K562 (cell line): Measurements from ENCODE around the gene MATCAP1. TPM values are rescaled to one million over a fixed set of nuclear protein-coding genes. Genes with fewer than 3 reads are reported as not detected.

Experiments
- BDP1 ChIP-seq: IDR thresholded peaks from 3 replicates; pipeline ENCODE4 v1.6.1; 2011; ENCODE audit not compliant: insufficient read length, insufficient read depth
- CBFA2T3 ChIP-seq: fragments of 450-650 bp; IDR thresholded peaks from 2 replicates; pipeline ENCODE4 v1.6.1; 2017
- ETS2 ChIP-seq: IDR thresholded peaks from 2 replicates; pipeline ENCODE4 v1.6.1; 2016; ENCODE audit warnings: borderline replicate concordance, missing genetic modification characterization, mild to moderate bottlenecking, moderate library complexity, missing compliant biosample characterization; ENCODE audit not compliant: poor library complexity, severe bottlenecking
- ETV1 ChIP-seq: fragments of 450-650 bp; conservative IDR thresholded peaks from 2 replicates; pipeline ENCODE4 v1.6.1; 2016; ENCODE audit warnings: missing genetic modification characterization, control low read depth, low read depth, missing compliant biosample characterization
- FOXJ3 ChIP-seq: sonication (generic); formaldehyde crosslinking; IDR thresholded peaks from 2 replicates; pipeline ENCODE4 v1.4.0; 2020; ENCODE audit warnings: mild to moderate bottlenecking, missing genetic modification reagents
- GABPA ChIP-seq: fragments of 200-800 bp; sonication (Bioruptor generic); conservative IDR thresholded peaks from 2 replicates; pipeline ENCODE4 v1.6.1; 2016; ENCODE audit warnings: low read depth, missing genetic modification characterization, missing compliant biosample characterization
- IFI16 ChIP-seq: fragments of 250-450 bp; sonication (Bioruptor Pico); IDR thresholded peaks from 2 replicates; pipeline ENCODE4 v2.1.2; 2022; ENCODE audit warnings: mild to moderate bottlenecking, inconsistent platforms
- LCOR ChIP-seq: sonication (generic); formaldehyde crosslinking; IDR thresholded peaks from 2 replicates; pipeline ENCODE4 v1.8.0; 2022; ENCODE audit warnings: mild to moderate bottlenecking, missing genetic modification reagents
- MCM3 ChIP-seq: fragments of 450-650 bp; IDR thresholded peaks from 2 replicates; pipeline ENCODE4 v1.6.1; 2016
- NCOR1 ChIP-seq: fragments of 450-650 bp; IDR thresholded peaks from 2 replicates; pipeline ENCODE4 v1.6.1; 2016; ENCODE audit warnings: mild to moderate bottlenecking, moderate library complexity
- POLR2H ChIP-seq: IDR thresholded peaks from 2 replicates; pipeline ENCODE4 v1.6.1; 2016; ENCODE audit warnings: missing genetic modification characterization, low read depth, mild to moderate bottlenecking, control low read depth, missing compliant biosample characterization, moderate library complexity
- RAD51 ChIP-seq: fragments of 450-650 bp; IDR thresholded peaks from 2 replicates; pipeline ENCODE4 v1.7.1; 2016; ENCODE audit warnings: low read depth, mild to moderate bottlenecking, borderline replicate concordance
- XRCC5 ChIP-seq: fragments of 200-400 bp; formaldehyde crosslinking; IDR thresholded peaks from 2 replicates; pipeline ENCODE4 v1.6.1; 2017; ENCODE audit warnings: low read depth, mild to moderate bottlenecking, low read length
- ZBTB49 ChIP-seq: sonication (generic); formaldehyde crosslinking; IDR thresholded peaks from 2 replicates; pipeline ENCODE4 v1.8.0; 2022; ENCODE audit warnings: missing genetic modification reagents, mild to moderate bottlenecking, borderline replicate concordance
- ZEB2 ChIP-seq: fragments of 450-650 bp; IDR thresholded peaks from 2 replicates; pipeline ENCODE4 v1.6.1; 2016
- ZMIZ1 ChIP-seq, 2 experiments: fragments of 150-350 bp in 1 of 2; IDR thresholded peaks; 2 replicates each; pipeline ENCODE4 v1.6.1; 2012 to 2016; ENCODE audit warnings: low read depth in 2 of 2, low read length in 2 of 2, mild to moderate bottlenecking in 1 of 2, moderate library complexity in 1 of 2
- ZNF282 ChIP-seq: sonication (generic); formaldehyde crosslinking; IDR thresholded peaks from 2 replicates; pipeline ENCODE4 v1.8.1; 2023; ENCODE audit warnings: missing genetic modification reagents
- ZNF57 ChIP-seq: fragments of 450-650 bp; formaldehyde crosslinking; IDR thresholded peaks from 2 replicates; pipeline ENCODE4 v1.4.0; 2020; ENCODE audit warnings: mild to moderate bottlenecking, moderate library complexity
- polyA plus RNA-seq, 8 experiments: library from polyadenylated mRNA; depleted of rRNA in 4 of 8; stranded (reverse) in 5 of 8; unstranded in 3 of 8; fragments of >200 nt; fragmentation: Nextera tagmentation in 2 of 8; fragmentation: Illumina TruSeq in 1 of 8; extraction: Ambion mirVana in 2 of 8; extraction: Trizol in 1 of 8; gene quantifications; 2 replicates each; pipeline versions ENCODE4 v1.2.1 to v1.2.3, GENCODE V29; 2011 to 2014; ENCODE audit warnings: inconsistent platforms in 1 of 8, missing spikeins in 1 of 8
- total RNA-seq, 7 experiments: library from RNA; depleted of rRNA in 6 of 7; stranded (reverse); fragments of >200 nt in 6 of 7; fragmentation: Illumina TruSeq in 2 of 7; extraction: Trizol in 2 of 7; gene quantifications; 2 replicates each; pipeline versions ENCODE4 v1.2.1 to v1.2.3, GENCODE V29; 2011 to 2021; ENCODE audit warnings: low replicate concordance in 1 of 7
- TF ChIP-seq, protein P1 (sequence below), 2 experiments: fragments of 450-650 bp in 1 of 2; sonication (generic) in 1 of 2; formaldehyde crosslinking in 1 of 2; IDR thresholded peaks in 1 of 2; conservative IDR thresholded peaks in 1 of 2; 2 replicates each; pipeline versions ENCODE4 v1.6.1 to v1.8.1; 2016 to 2023; ENCODE audit warnings: mild to moderate bottlenecking in 2 of 2, moderate library complexity in 2 of 2, inconsistent platforms in 1 of 2, missing genetic modification reagents in 1 of 2
- TF ChIP-seq, protein P2 (sequence below): fragments of 450-650 bp; formaldehyde crosslinking; conservative IDR thresholded peaks from 2 replicates; pipeline ENCODE4 v1.4.0; 2022; ENCODE audit warnings: mild to moderate bottlenecking, missing genetic modification characterization

Gene MATCAP1
- total and polyA plus RNA-seq, 9 of the 15 experiments (the other 6 are each of a cell fraction or from before 2014, with no cell fraction given): 3.4 to 20.5 (median 10.3) TPM

DNA sequence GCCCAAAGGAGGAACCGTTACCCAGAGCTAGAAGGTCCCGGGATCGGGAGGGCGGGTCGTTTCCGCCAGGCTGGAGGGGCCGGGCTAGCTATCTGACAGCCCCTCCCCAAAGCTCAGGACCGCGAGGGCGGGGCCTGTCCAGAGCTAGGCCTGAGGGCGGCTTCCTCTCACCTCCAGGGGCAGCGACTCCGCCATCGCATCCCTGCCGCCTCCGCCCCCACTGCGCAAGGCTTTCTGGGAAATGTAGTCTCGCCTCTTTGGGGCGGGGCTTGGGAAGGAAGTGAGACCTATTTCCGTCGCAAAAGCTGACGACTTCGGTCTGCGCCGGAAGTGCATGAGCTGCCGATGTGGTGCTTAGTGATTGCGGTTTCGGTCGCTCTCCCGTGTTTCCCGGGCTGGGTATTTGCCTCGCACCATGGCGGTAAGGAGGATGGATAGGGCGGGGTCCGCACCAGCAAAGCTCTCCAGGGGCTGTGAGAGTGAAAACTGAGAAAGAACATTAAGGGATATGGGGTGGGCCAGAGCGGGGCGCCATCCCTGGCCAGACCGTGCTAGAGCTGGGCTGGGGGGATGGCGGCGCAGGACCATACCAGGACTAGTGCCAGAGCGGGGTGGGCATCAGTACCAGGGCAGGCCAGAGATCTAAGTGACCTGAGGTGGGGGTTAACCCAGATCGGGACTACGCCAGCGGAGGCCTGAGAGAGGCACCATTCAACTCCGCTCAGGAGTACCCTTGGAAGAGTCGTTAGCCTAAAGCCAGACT lies 43.2 kb upstream of the MATCAP1 start, which contains the start of gene TMEM208 (continued):
- TF ChIP-seq ZBTB49 (CRISPR knock-in tag): no peak
- TF ChIP-seq NCOR1: no peak
- TF ChIP-seq LCOR (CRISPR knock-in tag): peak; percentile 83
- no peak for TF ChIP-seq XRCC5
- no peak for TF ChIP-seq MCM3
- TF ChIP-seq POLR2H (tag): peak; percentile 59
- no peak for TF ChIP-seq ETS2 (tag)
- TF ChIP-seq ZNF282 (CRISPR knock-in tag): no peak
- TF ChIP-seq, protein P1, sequence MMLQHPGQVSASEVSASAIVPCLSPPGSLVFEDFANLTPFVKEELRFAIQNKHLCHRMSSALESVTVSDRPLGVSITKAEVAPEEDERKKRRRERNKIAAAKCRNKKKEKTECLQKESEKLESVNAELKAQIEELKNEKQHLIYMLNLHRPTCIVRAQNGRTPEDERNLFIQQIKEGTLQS (IDR thresholded peaks at IDR 0.05): no peak
- TF ChIP-seq, protein P1 (CRISPR knock-in tag; conservative IDR thresholded peaks at IDR 0.05): 0 out of 2 replicates have a peak, but pooled peaks have one; percentile 3
- TF ChIP-seq, protein P2, sequence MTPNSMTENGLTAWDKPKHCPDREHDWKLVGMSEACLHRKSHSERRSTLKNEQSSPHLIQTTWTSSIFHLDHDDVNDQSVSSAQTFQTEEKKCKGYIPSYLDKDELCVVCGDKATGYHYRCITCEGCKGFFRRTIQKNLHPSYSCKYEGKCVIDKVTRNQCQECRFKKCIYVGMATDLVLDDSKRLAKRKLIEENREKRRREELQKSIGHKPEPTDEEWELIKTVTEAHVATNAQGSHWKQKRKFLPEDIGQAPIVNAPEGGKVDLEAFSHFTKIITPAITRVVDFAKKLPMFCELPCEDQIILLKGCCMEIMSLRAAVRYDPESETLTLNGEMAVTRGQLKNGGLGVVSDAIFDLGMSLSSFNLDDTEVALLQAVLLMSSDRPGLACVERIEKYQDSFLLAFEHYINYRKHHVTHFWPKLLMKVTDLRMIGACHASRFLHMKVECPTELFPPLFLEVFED (CRISPR knock-in tag): no peak
- no peak for TF ChIP-seq RAD51
- TF ChIP-seq ZNF57 (CRISPR knock-in tag): no peak
- TF ChIP-seq IFI16: no peak
- TF ChIP-seq CBFA2T3: no peak
- TF ChIP-seq BDP1: no peak
- TF ChIP-seq ZMIZ1 (IDR thresholded peaks at IDR 0.05; ENCODE audit: low read depth in 2 of 2, low read length in 2 of 2): 0 out of 4 replicates have a peak, but pooled peaks of 1 of the 2 experiments have one; percentile 8
- peak; percentile 86 for TF ChIP-seq ETV1 (tag)
- TF ChIP-seq FOXJ3: no peak
- peak; percentile 100 for TF ChIP-seq GABPA (tag)
- no peak for TF ChIP-seq ZEB2
